Lung microvascular endothelial cell (primary cell): Measurements from ENCODE around the gene GARIN5A. TPM values are rescaled to one million over a fixed set of nuclear protein-coding genes. Genes with fewer than 3 reads are reported as not detected.

Experiments
- DNase-seq, 2 donors: peaks; one replicate each; pipeline versions ENCODE4 v3.0.0 to v3.0.0-alpha.2; 2010; ENCODE audit warnings: low read depth in 2 of 2
- total RNA-seq: library from RNA; depleted of rRNA; stranded (reverse); fragments of >200 nt; gene quantifications from 2 replicates; pipeline ENCODE4 v1.2.1, GENCODE V29; 2014

The GARIN5A gene
- total RNA-seq, 1 donor from 2014 or later = 0.20 TPM

- no peak for DNase-seq
Measured at GRCh38 chr19:50417111-50418081, 59.3 kb downstream of the GARIN5A start.

Other genes starting within 250 kb of the GARIN5A start
- 0.22 and 0.40 TPM in 2 replicates for gene KCNC3, start 147.5 kb downstream of the GARIN5A start, total RNA-seq
- under 0.01 TPM in 1 of 2 replicates, not detected in the other for gene NAPSA, start 111.2 kb downstream of the GARIN5A start, total RNA-seq
- gene NR1H2, start 100.4 kb downstream of the GARIN5A start, total RNA-seq = 35.5 and 66.7 TPM in 2 replicates
- gene POLD1, start 92.5 kb downstream of the GARIN5A start, total RNA-seq = 38.1 and 39.5 TPM in 2 replicates
- gene SPIB, start 57.9 kb downstream of the GARIN5A start, total RNA-seq = not detected in 2 replicates
- not detected in 2 replicates for gene MYBPC2, start 44.0 kb downstream of the GARIN5A start, total RNA-seq
- 25.7 and 46.0 TPM in 2 replicates for gene EMC10, start 341 bp downstream of the GARIN5A start, total RNA-seq
- 20.5 and 21.0 TPM in 2 replicates for gene JOSD2, start 34.3 kb upstream of the GARIN5A start, total RNA-seq
- not detected in 2 replicates for gene ASPDH, start 37.1 kb upstream of the GARIN5A start, total RNA-seq
- gene LRRC4B, start 91.6 kb upstream of the GARIN5A start, total RNA-seq = under 0.01 TPM in 1 of 2 replicates, not detected in the other
- gene SYT3, start 163.0 kb upstream of the GARIN5A start, total RNA-seq = under 0.01 TPM in 2 replicates
- gene C19orf81, start 172.6 kb upstream of the GARIN5A start, total RNA-seq = 0.65 TPM in 1 of 2 replicates, not detected in the other
- gene SHANK1, start 243.0 kb upstream of the GARIN5A start, total RNA-seq = 0.22 TPM in 1 of 2 replicates, not detected in the other
- gene CLEC11A, start 246.5 kb upstream of the GARIN5A start, total RNA-seq = 0.40 and 2.6 TPM in 2 replicates